GM21576 (cell line): Measurements from ENCODE around the gene IFITM1.
"Not testable (repeated sequence)": the region's sequence is repeated elsewhere in the genome, so short reads cannot be mapped to it uniquely, and the experiment has no call there.

ENCODE experiments used
- ATAC-seq: cut with Tn5 transposase; IDR thresholded peaks from one replicate; pipeline ENCODE4 v1.9.1; 2021; ENCODE audit warnings: mild to moderate bottlenecking, moderate library complexity; ENCODE audit not compliant: unreplicated experiment

Gene IFITM1

DNA sequence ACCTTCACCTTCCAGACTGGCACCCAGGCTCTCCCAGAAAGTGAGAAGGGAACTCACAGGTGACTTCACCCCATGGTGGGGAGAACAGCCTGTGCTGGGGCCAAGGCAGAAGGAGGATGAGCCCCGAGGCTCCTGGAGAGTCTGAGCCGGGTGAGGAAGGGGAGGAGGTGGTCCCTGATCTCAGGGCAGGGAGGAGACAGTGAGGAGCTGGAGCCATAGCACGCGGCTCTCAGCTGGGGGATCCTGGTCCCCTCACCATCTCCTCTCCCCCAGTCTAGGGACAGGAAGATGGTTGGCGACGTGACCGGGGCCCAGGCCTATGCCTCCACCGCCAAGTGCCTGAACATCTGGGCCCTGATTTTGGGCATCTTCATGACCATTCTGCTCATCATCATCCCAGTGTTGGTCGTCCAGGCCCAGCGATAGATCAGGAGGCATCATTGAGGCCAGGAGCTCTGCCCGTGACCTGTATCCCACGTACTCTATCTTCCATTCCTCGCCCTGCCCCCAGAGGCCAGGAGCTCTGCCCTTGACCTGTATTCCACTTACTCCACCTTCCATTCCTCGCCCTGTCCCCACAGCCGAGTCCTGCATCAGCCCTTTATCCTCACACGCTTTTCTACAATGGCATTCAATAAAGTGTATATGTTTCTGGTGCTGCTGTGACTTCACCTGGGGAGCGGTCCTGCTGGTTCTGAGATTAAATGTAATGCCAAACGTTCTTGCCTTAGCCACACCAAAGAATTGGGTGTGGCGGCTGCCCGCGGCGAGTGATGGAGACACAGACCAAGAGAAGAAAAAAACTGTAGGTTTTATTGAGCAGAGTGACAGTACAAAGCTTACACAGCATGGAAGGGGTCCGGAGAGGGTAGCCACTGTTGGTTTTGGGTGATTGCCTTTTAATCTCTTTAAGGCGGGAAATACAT, 4.8 kb upstream of the IFITM1 start:
- ATAC-seq: not testable (repeated sequence)

DNA sequence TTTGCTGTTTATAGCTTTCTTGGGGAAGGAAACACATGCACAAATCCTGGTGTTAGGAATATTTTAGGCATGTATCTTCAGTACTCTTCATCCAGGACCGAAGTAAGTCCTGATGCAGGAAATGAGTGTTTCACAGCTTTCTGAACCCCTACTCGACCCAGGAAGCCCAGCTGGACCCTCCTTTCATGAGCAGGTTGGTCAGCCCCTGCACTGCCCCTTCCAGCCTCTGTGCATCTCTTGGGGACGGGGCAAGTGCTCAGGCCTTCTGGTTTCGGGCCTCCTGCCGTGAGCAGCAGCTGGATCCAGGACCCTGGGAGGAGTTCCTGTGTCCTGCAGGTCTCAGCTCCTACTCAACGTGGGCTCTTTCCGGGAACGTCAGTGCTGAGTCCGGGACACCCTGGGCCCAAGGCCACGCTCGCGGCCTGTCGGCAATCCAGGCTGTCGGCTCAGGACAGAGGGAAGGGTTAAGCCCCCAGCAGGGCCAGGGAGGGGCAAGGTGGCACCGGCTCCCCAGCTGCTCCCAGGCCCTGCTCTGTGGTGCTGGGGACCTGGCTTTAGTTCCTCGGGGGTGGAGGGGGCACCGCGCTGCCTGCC, 3.8 kb upstream of the IFITM1 start:
- not testable (repeated sequence) for ATAC-seq

DNA sequence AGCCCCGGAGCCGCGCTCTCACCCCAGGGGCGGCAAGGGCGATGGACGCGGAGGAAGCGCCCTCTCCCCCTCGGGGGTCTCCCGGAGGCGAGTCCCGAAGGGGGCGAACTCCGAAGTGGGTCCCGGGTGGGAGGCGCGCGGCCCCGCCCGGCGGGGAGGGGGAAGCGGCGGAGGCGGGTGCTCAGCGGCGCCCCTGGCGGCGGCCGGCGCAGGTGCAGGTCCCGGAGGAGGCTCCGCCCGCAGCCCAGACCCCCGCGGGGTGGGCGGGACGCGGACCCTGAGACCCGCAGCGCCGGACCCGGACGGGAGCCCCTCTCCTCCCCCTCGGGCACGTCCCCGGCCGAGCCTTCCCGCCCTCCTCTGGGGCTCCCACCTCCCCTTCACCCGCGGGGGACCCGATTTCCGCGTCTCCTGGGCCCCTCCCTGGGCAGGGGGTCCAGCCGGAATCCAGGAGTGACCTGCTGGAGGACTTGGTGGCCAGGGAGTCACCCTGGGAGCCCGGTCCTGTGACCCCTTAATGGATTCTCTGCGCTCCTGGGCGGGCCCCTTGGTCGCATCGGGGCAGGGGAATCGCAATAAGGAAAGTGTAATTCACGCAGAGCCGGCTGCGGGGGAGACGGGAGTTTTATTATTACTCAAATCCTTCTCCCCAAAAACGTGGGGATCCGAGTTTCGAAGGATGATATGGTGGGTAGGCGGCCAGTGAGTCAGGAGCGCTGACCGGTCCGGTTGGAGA, 2.7 kb upstream of the IFITM1 start:
- not testable (repeated sequence) for ATAC-seq

DNA sequence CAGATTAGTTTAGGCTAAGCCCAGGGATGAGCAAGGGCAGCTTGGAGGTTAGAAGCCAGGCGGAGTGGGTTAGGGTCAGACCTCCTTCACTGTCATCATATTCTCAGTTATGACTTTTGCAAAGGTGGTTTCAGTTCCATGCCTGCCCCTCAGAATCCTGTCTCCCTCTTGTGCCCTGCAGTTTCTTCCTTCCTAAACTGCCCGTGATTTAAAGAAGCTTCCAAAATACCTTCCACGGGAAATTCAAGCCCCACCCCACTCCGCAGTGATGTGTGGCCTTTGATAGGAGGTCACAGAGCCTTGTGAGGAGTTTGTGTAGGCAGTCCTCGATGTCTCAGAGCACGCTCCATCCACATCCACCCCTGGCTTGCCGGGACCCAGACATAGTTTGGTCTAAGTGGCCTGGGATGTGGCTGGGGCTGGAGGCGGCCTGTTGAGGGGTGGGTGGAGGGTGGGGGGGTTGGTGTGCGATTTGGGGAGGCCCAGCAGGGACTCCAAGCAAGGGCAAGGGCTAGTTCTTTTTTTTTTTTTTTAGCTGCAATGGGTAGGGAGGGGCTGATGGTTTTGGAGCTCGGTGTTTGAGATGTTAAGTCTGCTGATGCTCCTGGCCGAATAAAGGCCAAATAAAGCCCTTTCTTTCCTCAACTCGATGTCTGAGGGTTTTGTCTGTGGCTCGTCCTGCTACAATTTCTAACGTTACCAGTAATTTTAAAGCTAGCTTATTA, 1.6 kb upstream of the IFITM1 start:
- ATAC-seq: no peak

DNA sequence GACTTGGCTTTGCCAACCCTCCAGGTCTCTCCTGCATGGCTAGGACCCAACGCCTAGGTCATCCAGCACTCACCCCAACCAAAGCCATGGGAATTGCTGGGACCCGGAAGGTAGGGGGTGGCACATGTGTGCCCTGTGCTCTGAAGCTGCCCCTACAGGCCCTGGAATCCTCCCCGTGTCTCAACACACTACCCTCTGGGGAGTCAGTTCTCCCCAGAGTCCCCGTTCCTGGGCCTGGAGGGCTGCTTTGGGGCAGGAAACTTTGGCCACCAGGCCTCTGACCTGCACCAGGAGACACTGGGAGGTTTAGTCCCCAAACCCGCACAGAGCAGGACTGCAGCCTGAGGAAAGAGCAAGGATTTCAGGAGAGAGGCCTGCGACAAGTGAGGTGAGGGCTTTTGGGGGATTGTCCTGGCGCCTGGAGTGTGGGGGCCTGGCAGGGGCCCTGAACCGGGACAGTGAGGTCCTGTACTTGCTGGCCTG, 495 bp upstream of the IFITM1 start:
- no peak for ATAC-seq

DNA sequence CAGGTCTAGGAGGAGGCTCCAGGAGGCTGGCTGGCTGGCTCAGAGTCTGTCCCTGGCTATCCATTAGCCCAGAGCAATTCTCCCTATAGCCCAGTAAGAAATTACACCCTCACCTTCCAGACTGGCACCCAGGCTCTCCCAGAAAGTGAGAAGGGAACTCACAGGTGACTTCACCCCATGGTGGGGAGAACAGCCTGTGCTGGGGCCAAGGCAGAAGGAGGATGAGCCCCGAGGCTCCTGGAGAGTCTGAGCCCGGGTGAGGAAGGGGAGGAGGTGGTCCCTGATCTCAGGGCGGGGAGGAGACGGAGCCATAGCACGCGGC, 675 bp downstream of the IFITM1 start:
- ATAC-seq: not testable (repeated sequence)

DNA sequence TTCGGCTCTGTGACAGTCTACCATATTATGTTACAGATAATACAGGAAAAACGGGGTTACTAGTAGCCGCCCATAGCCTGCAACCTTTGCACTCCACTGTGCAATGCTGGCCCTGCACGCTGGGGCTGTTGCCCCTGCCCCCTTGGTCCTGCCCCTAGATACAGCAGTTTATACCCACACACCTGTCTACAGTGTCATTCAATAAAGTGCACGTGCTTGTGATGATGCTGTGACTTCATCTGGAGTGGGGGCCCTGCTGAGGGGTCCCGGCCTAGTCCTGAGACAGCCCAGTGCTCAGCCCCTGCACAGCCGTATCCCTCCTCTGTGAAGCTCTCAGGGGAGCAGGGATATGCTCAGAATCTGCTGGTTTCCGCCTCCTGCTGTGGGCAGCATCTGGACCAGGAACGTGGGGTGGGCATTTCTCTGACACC, 1.2 kb downstream of the IFITM1 start:
- ATAC-seq: no peak

DNA sequence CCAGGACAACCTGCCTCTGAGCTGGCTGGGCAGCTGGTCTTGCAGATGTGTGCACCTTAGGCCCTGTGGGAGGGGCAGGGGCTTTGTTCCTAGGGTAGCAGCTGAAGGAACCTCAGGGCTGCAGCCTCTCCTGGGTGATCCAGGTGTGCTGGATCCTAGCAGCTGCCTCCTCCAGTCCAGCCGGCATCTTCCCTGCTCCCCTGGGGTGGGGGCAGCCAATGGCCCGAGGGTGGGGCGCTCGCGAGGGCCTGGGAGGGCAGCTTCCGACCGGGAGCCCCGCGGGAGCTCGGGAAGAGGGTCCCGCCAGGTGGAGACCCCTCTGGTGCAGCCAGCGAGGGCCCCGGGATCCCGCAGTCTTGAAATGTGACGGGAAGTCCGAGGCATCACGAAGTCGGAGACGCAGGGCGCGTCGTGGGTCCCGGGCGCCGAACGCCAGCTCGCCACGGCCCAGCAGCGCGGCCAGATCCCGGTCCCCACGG, 1.7 kb downstream of the IFITM1 start:
- no peak for ATAC-seq

DNA sequence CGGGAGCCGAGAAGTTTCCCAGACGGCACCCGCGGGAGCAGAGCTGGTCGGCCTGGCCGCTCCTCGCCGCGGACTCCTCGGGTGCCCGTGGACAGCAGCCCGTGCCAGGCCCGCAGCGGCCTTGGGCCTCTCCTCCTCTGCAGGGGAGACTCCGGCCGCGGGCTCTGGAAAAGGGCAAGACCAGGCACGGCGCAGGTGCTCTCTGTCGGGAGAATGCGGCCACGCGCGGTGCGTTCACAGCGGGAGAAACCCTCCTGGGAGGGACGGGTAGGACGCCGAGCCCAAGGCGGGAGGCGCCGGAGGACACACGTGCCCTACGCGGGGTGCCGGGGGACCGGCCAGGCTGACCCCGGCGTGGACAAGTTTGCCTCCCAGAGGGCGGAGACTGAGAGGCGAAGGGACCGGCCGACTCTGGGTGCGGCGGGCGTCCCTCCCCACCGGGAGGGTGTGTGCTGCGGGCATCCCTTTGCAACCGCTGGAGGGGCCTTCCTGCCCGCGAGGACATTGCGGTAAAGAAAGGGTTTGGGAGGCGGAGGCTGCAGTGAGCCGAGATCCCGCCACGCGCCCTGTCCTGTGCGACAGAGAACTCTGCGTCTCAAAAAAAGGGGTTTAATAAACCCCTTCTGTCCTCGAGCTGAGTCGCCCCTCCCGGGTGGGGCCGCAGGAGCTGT, 2.3 kb downstream of the IFITM1 start:
- ATAC-seq: no peak

DNA sequence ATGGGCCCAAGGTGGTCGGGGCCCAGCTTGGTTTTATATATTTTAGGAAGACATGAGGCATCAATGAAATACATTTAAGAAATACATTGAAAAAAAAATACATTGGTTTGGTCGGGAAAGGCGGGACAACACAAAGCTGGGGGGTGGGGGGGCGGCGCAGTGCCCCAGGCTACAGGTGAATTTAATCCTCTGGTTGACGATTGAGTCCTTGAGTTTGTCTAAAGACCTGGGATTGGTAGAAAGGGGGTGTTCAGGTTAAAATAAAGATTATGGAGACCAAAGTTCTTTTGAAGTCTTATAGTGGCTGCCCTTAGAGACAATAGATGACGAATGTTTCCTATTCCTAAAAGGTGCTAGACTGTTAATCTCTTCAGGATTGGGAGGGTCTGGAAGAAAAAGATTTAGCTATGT, 3.1 kb downstream of the IFITM1 start:
- no peak for ATAC-seq

DNA sequence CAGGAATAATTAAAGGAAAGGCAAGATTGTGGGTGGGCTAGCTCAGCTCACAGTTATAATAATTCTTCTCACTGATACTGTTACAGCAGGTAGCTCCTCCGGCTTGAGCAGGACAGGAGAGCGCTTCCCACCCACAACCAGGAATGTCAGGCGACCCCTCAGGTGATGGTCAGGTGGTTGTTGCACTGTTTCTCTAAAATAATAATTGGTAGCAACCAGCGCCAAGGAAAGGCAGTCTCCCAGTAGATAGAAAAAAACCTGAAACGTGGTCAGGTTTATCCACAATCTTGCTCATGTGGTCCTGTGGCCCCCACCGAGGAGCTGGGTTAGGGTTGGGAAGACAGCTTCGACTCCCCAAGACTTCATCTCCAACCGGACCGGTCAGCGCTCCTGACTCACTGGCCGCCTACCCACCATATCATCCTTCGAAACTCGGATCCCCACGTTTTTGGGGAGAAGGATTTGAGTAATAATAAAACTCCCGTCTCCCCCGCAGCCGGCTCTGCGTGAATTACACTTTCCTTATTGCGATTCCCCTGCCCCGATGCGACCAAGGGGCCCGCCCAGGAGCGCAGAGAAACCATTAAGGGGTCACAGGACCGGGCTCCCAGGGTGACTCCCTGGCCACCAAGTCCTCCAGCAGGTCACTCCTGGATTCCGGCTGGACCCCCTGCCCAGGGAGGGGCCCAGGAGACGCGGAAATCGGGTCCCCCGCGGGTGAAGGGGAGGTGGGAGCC, 4.0 kb downstream of the IFITM1 start:
- peak; percentile 9 for ATAC-seq

DNA sequence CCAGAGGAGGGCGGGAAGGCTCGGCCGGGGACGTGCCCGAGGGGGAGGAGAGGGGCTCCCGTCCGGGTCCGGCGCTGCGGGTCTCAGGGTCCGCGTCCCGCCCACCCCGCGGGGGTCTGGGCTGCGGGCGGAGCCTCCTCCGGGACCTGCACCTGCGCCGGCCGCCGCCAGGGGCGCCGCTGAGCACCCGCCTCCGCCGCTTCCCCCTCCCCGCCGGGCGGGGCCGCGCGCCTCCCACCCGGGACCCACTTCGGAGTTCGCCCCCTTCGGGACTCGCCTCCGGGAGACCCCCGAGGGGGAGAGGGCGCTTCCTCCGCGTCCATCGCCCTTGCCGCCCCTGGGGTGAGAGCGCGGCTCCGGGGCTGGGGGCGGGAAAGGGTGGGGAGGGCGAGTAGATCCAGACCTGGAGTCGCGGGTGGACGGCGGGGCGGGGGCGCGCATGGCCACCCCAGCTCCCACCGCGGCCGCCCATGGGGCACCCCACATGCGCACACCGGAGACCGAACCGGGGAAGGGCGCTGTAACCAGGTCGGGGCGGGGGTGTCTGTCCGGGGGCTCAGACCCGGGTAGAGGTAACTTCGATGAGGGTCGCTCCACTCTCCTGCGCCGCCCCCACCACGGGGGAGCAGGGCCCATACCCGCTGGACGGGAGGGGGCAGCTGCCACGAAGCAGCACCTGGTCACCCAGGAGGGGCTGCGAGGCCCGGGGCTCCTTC, 4.7 kb downstream of the IFITM1 start:
- ATAC-seq: peak; percentile 41

DNA sequence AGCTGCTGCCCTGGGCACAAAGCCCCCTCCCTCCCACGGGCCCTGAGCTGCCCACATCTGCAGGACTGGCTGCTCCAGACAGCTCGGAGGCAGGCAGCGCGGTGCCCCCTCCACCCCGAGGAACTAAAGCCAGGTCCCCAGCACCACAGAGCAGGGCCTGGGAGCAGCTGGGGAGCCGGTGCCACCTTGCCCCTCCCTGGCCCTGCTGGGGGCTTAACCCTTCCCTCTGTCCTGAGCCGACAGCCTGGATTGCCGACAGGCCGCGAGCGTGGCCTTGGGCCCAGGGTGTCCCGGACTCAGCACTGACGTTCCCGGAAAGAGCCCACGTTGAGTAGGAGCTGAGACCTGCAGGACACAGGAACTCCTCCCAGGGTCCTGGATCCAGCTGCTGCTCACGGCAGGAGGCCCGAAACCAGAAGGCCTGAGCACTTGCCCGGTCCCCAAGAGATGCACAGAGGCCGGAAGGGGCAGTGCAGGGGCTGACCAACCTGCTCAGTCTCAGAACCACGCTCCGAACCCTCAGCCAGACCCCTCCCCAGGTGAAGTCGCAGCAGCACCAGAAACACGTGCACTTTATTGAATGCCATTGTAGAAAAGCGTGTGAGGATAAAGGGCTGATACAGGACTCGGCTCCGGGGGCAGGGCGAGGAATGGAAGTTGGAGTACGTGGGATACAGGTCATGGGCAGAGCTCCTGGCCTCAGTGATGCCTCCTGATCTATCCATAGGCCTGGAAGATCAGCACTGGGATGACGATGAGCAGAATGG, 5.5 kb downstream of the IFITM1 start:
- ATAC-seq: peak; percentile 6

DNA sequence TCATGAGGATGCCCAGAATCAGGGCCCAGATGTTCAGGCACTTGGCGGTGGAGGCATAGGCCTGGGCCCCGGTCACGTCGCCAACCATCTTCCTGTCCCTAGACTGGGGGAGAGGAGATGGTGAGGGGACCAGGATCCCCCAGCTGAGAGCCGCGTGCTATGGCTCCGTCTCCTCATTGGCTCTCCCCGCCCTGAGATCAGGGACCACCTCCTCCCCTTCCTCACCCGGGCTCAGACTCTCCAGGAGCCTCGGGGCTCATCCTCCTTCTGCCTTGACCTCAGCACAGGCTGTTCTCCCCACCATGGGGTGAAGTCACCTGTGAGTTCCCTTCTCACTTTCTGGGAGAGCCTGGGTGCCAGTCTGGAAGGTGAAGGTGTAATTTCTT, 6.0 kb downstream of the IFITM1 start:
- ATAC-seq: not testable (repeated sequence)

DNA sequence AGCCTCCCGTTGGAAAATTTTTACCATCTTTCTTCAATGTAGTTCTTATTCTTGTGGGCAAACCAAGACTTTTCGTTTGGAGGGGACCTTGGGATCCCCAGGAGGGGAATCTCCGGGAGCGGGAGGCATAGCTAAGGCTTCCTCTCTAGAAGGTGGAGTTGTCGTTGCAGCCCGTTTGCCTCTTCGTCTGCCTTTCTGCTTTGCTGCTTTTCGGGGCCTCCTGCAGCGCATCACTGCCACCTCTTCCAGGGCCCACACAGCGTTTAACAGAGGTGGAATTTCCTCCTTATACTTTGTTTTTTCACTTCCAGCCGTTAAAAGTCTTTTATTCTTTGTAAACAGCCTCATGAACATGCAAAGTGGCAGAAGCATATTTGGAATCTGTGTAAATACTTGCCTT, 10.3 kb downstream of the IFITM1 start:
- no peak for ATAC-seq

DNA sequence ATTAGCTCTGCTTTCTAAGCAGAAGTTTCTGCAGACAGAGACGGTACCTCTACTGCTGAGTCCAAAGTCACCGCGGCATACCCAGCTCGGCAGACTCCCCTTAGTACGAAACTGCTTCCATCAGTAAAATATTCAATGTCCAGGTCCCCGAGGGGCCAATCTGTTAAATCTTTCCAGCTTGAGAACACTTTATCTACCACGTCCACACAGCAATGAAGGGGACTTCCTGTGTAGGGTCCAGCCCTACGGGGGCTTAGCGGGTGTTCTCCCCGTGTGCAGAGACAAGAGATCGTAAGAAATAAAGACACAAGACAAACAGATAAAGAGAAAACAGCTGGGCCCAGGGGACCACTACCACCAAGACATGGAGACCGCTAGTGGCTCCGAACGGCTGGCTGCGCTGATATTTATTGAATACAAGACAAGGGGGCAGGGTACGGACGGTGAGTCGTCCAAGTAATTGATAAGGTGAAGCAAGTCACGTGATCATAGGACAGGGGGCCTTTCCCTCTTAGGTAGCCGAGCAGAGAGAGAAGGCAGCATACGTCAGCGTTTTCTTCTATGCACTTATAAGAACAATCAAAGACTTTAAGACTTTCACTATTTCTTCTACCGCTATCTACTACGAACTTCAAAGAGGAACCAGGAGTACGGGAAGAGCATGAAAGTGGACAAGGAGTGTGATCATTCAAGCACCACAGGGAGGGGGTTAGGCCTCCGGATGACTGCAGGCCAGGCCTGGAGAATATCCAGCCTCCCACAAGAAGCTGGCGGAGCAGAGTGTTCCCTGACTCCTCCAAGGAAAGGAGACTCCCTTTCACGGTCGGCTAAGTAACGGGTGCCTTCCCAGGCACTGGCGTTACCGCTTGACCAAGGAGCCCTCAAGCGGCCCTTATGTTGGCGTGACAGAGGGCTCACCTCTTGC, 11.0 kb downstream of the IFITM1 start:
- ATAC-seq: not testable (repeated sequence)
